HCT116 (cell line): ENCODE results near the gene MED7.

ENCODE experiments used
- POLR2A ChIP-seq: IDR thresholded peaks from 2 replicates; pipeline ENCODE4 v1.7.0; 2011; ENCODE audit warnings: borderline replicate concordance; ENCODE audit not compliant: insufficient read depth, insufficient read length; ENCODE audit errors: extremely low read depth
- RAD21 ChIP-seq: IDR thresholded peaks from 2 replicates; pipeline ENCODE4 v1.6.1; 2012; ENCODE audit warnings: low read depth, mild to moderate bottlenecking
- ZNF274 ChIP-seq: fragments of 200-500 bp; sonication (Bioruptor generic); IDR thresholded peaks from 2 replicates; pipeline ENCODE4 v1.6.1; 2014; ENCODE audit warnings: mild to moderate bottlenecking, low read depth, low read length, inconsistent platforms
- TF ChIP-seq, protein P1 (sequence below), 3 experiments: fragments of 200-600 bp in 1 of 3; sonication (generic) in 1 of 3; IDR thresholded peaks in 2 of 3; conservative IDR thresholded peaks in 1 of 3; 2 replicates each; pipeline ENCODE4 v1.5.1; 2012 to 2017; ENCODE audit warnings: low read depth in 2 of 3, low read length in 2 of 3, antibody characterized with exemption in 1 of 3, borderline replicate concordance in 1 of 3, control low read depth in 1 of 3, mild to moderate bottlenecking in 1 of 3, mixed read lengths in 1 of 3, mixed run types in 1 of 3, moderate library complexity in 1 of 3; ENCODE audit not compliant: insufficient read depth in 1 of 3
- TF ChIP-seq, protein P2 (sequence below): IDR thresholded peaks from 2 replicates; pipeline ENCODE4 v1.6.1; 2011; ENCODE audit warnings: mild to moderate bottlenecking, low read length, moderate library complexity; ENCODE audit not compliant: insufficient replicate concordance; ENCODE audit errors: extremely low read depth

DNA sequence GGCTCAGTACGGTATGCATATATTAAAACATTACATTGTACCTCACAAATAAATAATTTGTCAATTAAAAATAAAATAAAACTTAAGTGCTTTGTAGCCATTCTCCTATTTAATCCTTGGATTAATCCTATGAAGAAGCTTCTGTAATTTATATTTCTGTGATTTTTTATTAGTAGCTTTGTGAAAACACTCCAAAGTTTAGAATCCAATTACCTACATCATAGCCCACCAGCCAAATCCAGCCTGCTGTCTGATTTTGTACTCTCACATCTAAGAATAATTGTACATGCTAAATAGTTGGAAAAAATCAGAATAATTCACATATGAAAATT is 10.4 kb downstream of the MED7 start:
- TF ChIP-seq, protein P1, sequence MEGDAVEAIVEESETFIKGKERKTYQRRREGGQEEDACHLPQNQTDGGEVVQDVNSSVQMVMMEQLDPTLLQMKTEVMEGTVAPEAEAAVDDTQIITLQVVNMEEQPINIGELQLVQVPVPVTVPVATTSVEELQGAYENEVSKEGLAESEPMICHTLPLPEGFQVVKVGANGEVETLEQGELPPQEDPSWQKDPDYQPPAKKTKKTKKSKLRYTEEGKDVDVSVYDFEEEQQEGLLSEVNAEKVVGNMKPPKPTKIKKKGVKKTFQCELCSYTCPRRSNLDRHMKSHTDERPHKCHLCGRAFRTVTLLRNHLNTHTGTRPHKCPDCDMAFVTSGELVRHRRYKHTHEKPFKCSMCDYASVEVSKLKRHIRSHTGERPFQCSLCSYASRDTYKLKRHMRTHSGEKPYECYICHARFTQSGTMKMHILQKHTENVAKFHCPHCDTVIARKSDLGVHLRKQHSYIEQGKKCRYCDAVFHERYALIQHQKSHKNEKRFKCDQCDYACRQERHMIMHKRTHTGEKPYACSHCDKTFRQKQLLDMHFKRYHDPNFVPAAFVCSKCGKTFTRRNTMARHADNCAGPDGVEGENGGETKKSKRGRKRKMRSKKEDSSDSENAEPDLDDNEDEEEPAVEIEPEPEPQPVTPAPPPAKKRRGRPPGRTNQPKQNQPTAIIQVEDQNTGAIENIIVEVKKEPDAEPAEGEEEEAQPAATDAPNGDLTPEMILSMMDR (IDR thresholded peaks at IDR 0.05 in 2 of 3, conservative IDR thresholded peaks at IDR 0.05 in 1 of 3; ENCODE audit: borderline replicate concordance in 1 of 3, insufficient read depth in 1 of 3, low read depth in 2 of 3, low read length in 2 of 3), result no peak
- no peak for TF ChIP-seq POLR2A
- TF ChIP-seq RAD21, result no peak
- no peak for TF ChIP-seq ZNF274
- TF ChIP-seq, protein P2, sequence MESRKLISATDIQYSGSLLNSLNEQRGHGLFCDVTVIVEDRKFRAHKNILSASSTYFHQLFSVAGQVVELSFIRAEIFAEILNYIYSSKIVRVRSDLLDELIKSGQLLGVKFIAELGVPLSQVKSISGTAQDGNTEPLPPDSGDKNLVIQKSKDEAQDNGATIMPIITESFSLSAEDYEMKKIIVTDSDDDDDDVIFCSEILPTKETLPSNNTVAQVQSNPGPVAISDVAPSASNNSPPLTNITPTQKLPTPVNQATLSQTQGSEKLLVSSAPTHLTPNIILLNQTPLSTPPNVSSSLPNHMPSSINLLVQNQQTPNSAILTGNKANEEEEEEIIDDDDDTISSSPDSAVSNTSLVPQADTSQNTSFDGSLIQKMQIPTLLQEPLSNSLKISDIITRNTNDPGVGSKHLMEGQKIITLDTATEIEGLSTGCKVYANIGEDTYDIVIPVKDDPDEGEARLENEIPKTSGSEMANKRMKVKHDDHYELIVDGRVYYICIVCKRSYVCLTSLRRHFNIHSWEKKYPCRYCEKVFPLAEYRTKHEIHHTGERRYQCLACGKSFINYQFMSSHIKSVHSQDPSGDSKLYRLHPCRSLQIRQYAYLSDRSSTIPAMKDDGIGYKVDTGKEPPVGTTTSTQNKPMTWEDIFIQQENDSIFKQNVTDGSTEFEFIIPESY, result no peak
